WTC11 (cell line): ENCODE data around the gene FAXDC2. TPM values are rescaled to one million over a fixed set of nuclear protein-coding genes. Genes with fewer than 3 reads are reported as not detected.

Experiments used
- ATAC-seq: fragments of 200-7000 bp; cut with Tn5 transposase; 2 replicates; pipeline ENCODE4 v1.10.0; 2021; ENCODE audit warnings: mild to moderate bottlenecking, moderate library complexity
- CTCF ChIA-PET: fragments of 300-600 bp; sonication (Branson Sonifier 250); formaldehyde crosslinking; loops from one replicate; lab custom pipeline; 2021; ENCODE audit warnings: antibody characterized with exemption; lab: Charles Lee
- POLR2A ChIA-PET: fragments of 350-600 bp; sonication (Branson Sonifier 250); formaldehyde crosslinking; loops from one replicate; lab custom pipeline; 2021; ENCODE audit warnings: antibody characterized with exemption; lab: Charles Lee
- DNase-seq: peaks from one replicate; pipeline ENCODE4 v3.0.0; 2021; ENCODE audit warnings: low spot score
- H3K27ac Mint-ChIP-seq: 2 replicates; pipeline ENCODE4 v1.8.0; 2021; ENCODE audit warnings: mixed read lengths
- H3K27me3 Mint-ChIP-seq: 2 replicates; pipeline ENCODE4 v1.8.0; 2021; ENCODE audit warnings: low read depth, mild to moderate bottlenecking, moderate library complexity, mixed read lengths
- H3K36me3 Mint-ChIP-seq: 2 replicates; pipeline ENCODE4 v1.8.0; 2021; ENCODE audit warnings: mixed read lengths
- H3K4me1 Mint-ChIP-seq: 2 replicates; pipeline ENCODE4 v1.8.0; 2022; ENCODE audit warnings: mixed read lengths
- H3K4me3 Mint-ChIP-seq: 2 replicates; pipeline ENCODE4 v1.8.0; 2021; ENCODE audit warnings: mild to moderate bottlenecking, moderate library complexity, mixed read lengths
- H3K9me3 Mint-ChIP-seq: 2 replicates; pipeline ENCODE4 v1.8.0; 2021; ENCODE audit warnings: mixed read lengths
- EMX1 ChIP-seq: fragments of 250-450 bp; sonication (Bioruptor Pico); IDR thresholded peaks from 2 replicates; pipeline ENCODE4 v1.8.0; 2021; ENCODE audit warnings: mild to moderate bottlenecking
- ESRRA ChIP-seq: sonication (generic); formaldehyde crosslinking; IDR thresholded peaks from 2 replicates; pipeline ENCODE4 v1.8.1; 2022; ENCODE audit warnings: mild to moderate bottlenecking, missing genetic modification reagents, borderline replicate concordance
- FOXJ3 ChIP-seq: sonication (generic); formaldehyde crosslinking; IDR thresholded peaks from 2 replicates; pipeline ENCODE4 v1.9.0; 2021; ENCODE audit warnings: missing genetic modification reagents, mild to moderate bottlenecking, borderline replicate concordance
- FOXP1 ChIP-seq: sonication (generic); formaldehyde crosslinking; IDR thresholded peaks from 2 replicates; pipeline ENCODE4 v1.8.0; 2022; ENCODE audit warnings: missing genetic modification reagents, mild to moderate bottlenecking, moderate library complexity, borderline replicate concordance
- GTF2I ChIP-seq: fragments of 250-450 bp; sonication (Bioruptor Pico); conservative IDR thresholded peaks from 2 replicates; pipeline ENCODE4 v1.4.0; 2021; ENCODE audit warnings: mild to moderate bottlenecking
- IRF2 ChIP-seq: sonication (generic); formaldehyde crosslinking; IDR thresholded peaks from 2 replicates; pipeline ENCODE4 v1.8.0; 2022; ENCODE audit warnings: low read depth, missing genetic modification reagents, borderline replicate concordance
- JAZF1 ChIP-seq: fragments of 250-450 bp; sonication (Bioruptor Pico); IDR thresholded peaks from 2 replicates; pipeline ENCODE4 v1.9.0; 2021; ENCODE audit warnings: moderate library complexity, mild to moderate bottlenecking, inconsistent platforms
- OVOL2 ChIP-seq: fragments of 250-450 bp; sonication (Bioruptor Pico); IDR thresholded peaks from 2 replicates; pipeline ENCODE4 v1.9.0; 2021; ENCODE audit warnings: mild to moderate bottlenecking, borderline replicate concordance
- PRRX2 ChIP-seq: fragments of 250-450 bp; sonication (Bioruptor Pico); IDR thresholded peaks from 2 replicates; pipeline ENCODE4 v1.8.0; 2021; ENCODE audit warnings: mild to moderate bottlenecking
- SP1 ChIP-seq: sonication (generic); formaldehyde crosslinking; conservative IDR thresholded peaks from 2 replicates; pipeline ENCODE4 v1.8.1; 2022; ENCODE audit warnings: missing genetic modification reagents
- USF1 ChIP-seq: sonication (generic); formaldehyde crosslinking; IDR thresholded peaks from 2 replicates; pipeline ENCODE4 v1.8.0; 2022; ENCODE audit warnings: mild to moderate bottlenecking, missing genetic modification reagents
- ZNF138 ChIP-seq: sonication (generic); formaldehyde crosslinking; conservative IDR thresholded peaks from 2 replicates; pipeline ENCODE4 v1.8.1; 2022; ENCODE audit warnings: mild to moderate bottlenecking, moderate library complexity, missing genetic modification reagents
- ZNF281 ChIP-seq: sonication (generic); formaldehyde crosslinking; IDR thresholded peaks from 2 replicates; pipeline ENCODE4 v1.8.0; 2023; ENCODE audit warnings: mild to moderate bottlenecking, missing genetic modification reagents
- ZNF317 ChIP-seq: sonication (generic); formaldehyde crosslinking; IDR thresholded peaks from 2 replicates; pipeline ENCODE4 v1.8.1; 2023; ENCODE audit warnings: low read depth, mild to moderate bottlenecking, moderate library complexity, missing genetic modification reagents, borderline replicate concordance
- ZNF532 ChIP-seq: fragments of 250-450 bp; sonication (Bioruptor Pico); IDR thresholded peaks from 2 replicates; pipeline ENCODE4 v1.9.0; 2021; ENCODE audit warnings: mild to moderate bottlenecking, borderline replicate concordance
- ZSCAN18 ChIP-seq: fragments of 250-450 bp; sonication (Bioruptor Pico); IDR thresholded peaks from 2 replicates; pipeline ENCODE4 v2.1.2; 2022; ENCODE audit warnings: mild to moderate bottlenecking, moderate library complexity
- total RNA-seq: library from RNA; stranded (reverse); gene quantifications from 3 replicates; pipeline ENCODE4 v1.2.3, GENCODE V29; 2021
- TF ChIP-seq, protein P1 (sequence below): sonication (generic); formaldehyde crosslinking; IDR thresholded peaks from 2 replicates; pipeline ENCODE4 v1.8.1; 2023; ENCODE audit warnings: mild to moderate bottlenecking, missing genetic modification reagents, borderline replicate concordance
- TF ChIP-seq, protein P2 (sequence below): fragments of 250-450 bp; sonication (Bioruptor Pico); IDR thresholded peaks from 2 replicates; pipeline ENCODE4 v1.9.0; 2021; ENCODE audit warnings: mild to moderate bottlenecking

Gene FAXDC2
- total RNA-seq, 1 experiment from 2014 or later = 3.9 TPM

DNA sequence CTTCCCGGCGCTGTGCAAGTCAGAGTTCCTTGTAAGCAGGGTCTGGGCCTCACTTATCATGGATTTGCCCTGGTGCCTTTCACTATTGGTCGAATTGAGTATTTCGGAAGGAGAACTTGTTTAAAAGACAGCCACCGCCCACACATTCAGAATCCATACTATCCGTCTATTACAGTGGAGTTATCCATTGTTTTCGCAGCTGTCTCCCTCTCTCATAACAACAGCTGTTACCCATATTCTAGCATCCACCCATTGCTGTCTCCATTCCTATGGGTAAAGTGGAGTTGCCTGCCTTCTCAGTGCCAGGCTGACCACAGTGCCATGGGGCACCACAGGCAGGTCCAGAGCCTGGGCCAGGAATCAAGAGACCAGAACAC lies 20.2 kb downstream of the FAXDC2 start (continued):
- TF ChIP-seq ZNF532 (CRISPR knock-in tag) (no peak), ZSCAN18 (CRISPR knock-in tag) (no peak)

GRCh38 chr5:154829589-154830218 lies 20.7 kb downstream of the FAXDC2 start:
- POLR2A ChIA-PET = interaction anchor here (0.5 kb wide), 1 partner anchor 16 kb away, joined by 4 read pairs; no protein-coding TSS in a partner anchor
- no peak for DNase-seq
- peaks cover 32% of the 10 kb centered on the region for H3K36me3 Mint-ChIP-seq
- CTCF ChIA-PET = no interaction called here
- H3K27ac Mint-ChIP-seq = no peak overlapping the region
- ATAC-seq = no peak
- H3K4me3 Mint-ChIP-seq = no peak overlapping the region
- no peaks in the 10 kb centered on the region for H3K27me3 Mint-ChIP-seq
- H3K4me1 Mint-ChIP-seq = no peaks in the 10 kb centered on the region
- no peaks in the 10 kb centered on the region for H3K9me3 Mint-ChIP-seq
- TF ChIP-seq EMX1 (CRISPR knock-in tag) (no peak), ZNF317 (CRISPR knock-in tag) (no peak), ZNF281 (CRISPR knock-in tag) (no peak), FOXP1 (no peak), USF1 (CRISPR knock-in tag) (no peak), FOXJ3 (CRISPR knock-in tag) (no peak), IRF2 (CRISPR knock-in tag) (no peak), ESRRA (CRISPR knock-in tag) (no peak), ZNF138 (CRISPR knock-in tag) (no peak), SP1 (no peak), JAZF1 (CRISPR knock-in tag) (no peak), GTF2I (CRISPR knock-in tag) (no peak), PRRX2 (CRISPR knock-in tag) (no peak), OVOL2 (no peak), ZSCAN18 (CRISPR knock-in tag) (no peak)
- TF ChIP-seq, protein P1, sequence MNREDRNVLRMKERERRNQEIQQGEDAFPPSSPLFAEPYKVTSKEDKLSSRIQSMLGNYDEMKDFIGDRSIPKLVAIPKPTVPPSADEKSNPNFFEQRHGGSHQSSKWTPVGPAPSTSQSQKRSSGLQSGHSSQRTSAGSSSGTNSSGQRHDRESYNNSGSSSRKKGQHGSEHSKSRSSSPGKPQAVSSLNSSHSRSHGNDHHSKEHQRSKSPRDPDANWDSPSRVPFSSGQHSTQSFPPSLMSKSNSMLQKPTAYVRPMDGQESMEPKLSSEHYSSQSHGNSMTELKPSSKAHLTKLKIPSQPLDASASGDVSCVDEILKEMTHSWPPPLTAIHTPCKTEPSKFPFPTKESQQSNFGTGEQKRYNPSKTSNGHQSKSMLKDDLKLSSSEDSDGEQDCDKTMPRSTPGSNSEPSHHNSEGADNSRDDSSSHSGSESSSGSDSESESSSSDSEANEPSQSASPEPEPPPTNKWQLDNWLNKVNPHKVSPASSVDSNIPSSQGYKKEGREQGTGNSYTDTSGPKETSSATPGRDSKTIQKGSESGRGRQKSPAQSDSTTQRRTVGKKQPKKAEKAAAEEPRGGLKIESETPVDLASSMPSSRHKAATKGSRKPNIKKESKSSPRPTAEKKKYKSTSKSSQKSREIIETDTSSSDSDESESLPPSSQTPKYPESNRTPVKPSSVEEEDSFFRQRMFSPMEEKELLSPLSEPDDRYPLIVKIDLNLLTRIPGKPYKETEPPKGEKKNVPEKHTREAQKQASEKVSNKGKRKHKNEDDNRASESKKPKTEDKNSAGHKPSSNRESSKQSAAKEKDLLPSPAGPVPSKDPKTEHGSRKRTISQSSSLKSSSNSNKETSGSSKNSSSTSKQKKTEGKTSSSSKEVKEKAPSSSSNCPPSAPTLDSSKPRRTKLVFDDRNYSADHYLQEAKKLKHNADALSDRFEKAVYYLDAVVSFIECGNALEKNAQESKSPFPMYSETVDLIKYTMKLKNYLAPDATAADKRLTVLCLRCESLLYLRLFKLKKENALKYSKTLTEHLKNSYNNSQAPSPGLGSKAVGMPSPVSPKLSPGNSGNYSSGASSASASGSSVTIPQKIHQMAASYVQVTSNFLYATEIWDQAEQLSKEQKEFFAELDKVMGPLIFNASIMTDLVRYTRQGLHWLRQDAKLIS (CRISPR knock-in tag) = no peak
- TF ChIP-seq, protein P2, sequence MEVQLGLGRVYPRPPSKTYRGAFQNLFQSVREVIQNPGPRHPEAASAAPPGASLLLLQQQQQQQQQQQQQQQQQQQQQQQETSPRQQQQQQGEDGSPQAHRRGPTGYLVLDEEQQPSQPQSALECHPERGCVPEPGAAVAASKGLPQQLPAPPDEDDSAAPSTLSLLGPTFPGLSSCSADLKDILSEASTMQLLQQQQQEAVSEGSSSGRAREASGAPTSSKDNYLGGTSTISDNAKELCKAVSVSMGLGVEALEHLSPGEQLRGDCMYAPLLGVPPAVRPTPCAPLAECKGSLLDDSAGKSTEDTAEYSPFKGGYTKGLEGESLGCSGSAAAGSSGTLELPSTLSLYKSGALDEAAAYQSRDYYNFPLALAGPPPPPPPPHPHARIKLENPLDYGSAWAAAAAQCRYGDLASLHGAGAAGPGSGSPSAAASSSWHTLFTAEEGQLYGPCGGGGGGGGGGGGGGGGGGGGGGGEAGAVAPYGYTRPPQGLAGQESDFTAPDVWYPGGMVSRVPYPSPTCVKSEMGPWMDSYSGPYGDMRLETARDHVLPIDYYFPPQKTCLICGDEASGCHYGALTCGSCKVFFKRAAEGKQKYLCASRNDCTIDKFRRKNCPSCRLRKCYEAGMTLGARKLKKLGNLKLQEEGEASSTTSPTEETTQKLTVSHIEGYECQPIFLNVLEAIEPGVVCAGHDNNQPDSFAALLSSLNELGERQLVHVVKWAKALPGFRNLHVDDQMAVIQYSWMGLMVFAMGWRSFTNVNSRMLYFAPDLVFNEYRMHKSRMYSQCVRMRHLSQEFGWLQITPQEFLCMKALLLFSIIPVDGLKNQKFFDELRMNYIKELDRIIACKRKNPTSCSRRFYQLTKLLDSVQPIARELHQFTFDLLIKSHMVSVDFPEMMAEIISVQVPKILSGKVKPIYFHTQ (CRISPR knock-in tag) = no peak
